ENCODE measurements around the gene DNAJC5. TPM values are rescaled to one million over a fixed set of nuclear protein-coding genes. Genes with fewer than 3 reads are reported as not detected.

Gene DNAJC5
- total RNA-seq, 2 donors from 2014 or later = 55.3 to 79.4 TPM

DNA sequence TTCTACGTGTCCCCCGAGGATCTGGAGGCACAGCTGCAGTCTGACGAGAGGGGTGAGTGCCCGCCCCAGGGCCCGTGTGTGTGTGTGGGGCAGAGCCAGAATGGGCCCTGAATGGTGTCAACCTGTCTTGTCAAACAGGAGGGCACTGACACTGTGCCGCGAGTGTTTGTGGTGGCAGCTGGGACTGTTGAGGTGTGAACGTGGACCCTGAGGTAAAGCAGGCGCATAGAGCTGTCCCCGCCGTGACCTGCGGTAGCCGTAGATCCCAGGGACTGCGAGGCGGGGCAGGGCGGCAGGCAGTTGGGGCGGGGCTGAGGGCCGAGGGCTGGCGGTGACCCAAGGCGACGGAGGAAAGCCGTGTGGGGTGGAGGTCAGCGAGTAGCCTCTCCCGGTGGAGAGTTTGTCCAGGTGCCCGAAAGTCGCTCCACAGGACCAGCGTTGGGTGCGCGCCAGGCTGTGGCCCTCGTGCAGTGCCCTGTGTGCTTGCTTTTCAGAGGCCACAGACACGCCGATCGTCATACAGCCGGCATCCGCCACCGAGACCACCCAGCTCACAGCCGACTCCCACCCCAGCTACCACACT, 36.1 kb downstream of the DNAJC5 start:
- intact Hi-C loops (cut with DNase I, micrococcal nuclease) = no loop called here
- peak in 1 of 2 donors; percentile 39 for DNase-seq
- ATAC-seq = peak; percentile 73

DNA sequence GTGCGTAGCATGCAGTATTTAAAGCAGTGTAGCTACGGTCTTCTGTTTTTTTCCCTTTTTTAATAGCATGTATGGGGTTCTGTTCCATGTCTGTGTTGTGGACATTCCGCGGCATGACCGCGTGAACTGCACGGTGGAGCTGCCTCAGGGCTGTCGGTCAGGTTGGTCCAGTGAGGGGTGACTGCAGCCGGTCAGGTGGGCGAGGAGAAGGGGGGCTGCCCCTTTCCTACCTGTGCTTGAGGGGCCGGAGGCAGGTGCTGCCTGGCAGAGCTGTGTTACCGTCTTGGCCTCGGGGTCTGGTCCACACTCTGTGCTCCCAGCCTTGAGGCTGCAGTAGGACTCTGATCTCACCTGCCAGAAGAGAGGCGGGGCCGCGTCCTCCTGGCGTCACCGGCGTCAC, 36.8 kb downstream of the DNAJC5 start:
- intact Hi-C loops (cut with DNase I, micrococcal nuclease) = no loop called here
- ATAC-seq (peak; percentile 2), DNase-seq (no peak)

DNA sequence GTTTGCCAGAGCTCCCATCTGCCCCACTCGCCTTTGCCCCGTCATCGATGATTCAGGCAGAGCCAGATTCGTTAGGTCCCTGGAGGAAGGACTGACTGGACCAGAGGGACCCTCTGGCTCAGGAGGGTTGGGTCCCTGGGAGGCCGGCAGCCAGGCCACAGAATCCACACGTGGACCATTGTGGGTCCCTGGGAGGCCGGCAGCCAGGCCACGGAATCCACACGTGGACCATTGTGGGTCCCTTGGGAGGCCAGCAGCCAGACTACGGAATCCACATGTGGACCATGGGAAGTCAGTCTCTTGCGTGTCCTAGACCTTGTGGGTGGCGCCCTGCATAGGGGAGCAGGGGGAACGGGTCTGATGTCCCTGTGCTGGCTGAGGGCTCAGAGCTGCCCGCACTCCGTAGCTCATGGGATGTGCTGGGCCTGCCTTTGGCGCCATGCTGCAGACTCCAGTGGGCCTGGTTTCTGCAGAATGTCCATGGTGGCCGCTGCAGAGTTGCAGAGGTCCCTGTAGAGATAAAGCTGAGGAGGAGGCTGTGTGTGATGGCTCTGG, 37.8 kb downstream of the DNAJC5 start:
- intact Hi-C loops (cut with DNase I, micrococcal nuclease) = no loop called here
- no peak for ATAC-seq
- DNase-seq = no peak

DNA sequence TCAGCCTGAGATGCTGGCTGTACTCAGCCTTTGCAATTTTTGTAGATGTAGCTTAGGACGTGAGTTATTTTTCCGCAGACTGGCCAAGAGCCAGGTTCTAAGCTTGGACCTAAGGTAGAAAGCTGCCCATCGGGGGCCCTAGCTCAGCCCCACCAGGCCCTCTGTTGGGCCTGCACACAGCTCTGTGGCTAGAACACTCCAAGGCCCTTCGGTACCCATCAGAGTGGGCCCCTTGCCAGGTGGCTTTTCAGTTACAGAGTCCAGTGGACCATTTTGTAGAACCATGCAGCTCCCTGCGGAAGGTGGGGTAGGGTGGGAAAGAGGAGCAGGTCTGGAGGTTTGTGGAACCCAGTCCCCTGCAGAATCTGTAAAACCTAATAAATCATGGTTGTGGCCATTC, 38.7 kb downstream of the DNAJC5 start:
- no peak for ATAC-seq
- intact Hi-C loops (cut with DNase I, micrococcal nuclease) = no loop called here

DNA sequence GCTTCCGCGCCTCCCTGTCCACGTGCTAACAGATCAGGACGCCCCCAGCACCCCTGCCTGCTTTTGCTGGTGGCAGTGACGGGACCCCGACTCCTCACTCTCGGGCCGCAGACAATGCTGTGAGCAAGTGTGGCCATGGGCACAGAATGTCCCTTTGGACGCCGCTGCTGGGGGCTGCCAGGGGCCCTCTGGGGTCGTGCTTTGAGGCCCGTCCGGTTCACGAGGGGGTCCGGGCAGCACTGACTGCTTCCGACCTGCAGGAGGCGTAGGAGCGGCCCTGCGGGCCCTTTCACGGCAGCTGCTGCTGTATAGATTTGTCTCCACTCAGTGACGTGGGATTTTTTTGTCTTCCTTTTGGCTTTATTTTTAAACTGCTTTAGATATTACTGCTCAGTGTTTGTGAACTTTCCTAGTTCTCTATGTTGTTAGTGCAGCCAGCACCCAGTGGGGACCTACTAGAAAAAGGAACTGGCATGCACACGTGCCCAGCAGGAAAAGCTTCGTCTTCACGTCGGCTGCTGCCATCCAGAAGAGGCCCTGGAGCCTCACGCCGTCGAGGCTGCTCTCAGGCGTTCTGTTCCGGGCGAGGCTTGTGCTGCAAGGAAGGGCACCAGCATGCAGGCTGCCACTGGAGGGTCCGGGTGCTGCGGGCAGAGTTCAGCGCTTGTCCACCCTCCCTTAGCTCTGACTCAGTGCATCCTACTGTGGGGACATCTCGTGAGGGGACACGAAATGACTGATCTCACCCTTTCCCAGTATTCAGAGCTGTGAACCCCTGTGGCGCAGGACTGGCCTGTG, 39.5 kb downstream of the DNAJC5 start:
- intact Hi-C loops (cut with DNase I, micrococcal nuclease) = no loop called here
- DNase-seq (no peak), ATAC-seq (no peak)

More for the DNA sequence above, 38.7 kb downstream of the DNAJC5 start:
- no peak for DNase-seq

DNA sequence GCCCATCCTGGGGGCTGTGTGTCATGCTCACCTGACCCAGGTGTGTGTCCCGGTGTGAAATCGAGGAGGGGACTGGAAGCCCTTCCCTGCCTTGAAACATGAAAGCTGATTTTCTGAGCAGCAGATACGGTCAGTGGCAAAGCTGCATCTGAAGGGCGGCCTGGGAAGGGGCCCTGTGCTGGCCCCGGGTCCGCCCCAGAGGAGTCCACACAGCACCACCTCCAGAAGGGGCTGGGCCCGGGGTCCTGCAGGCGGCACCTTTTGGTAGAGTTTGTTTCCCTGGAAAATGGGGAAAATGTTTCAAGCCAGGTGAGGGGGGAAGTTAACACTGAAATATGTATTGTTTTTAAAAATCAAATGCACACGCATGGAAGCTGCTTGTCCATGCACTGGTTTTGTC, 40.5 kb downstream of the DNAJC5 start:
- no peak for DNase-seq
- no peak for ATAC-seq
- intact Hi-C loops (cut with DNase I, micrococcal nuclease) = no loop called here

DNA sequence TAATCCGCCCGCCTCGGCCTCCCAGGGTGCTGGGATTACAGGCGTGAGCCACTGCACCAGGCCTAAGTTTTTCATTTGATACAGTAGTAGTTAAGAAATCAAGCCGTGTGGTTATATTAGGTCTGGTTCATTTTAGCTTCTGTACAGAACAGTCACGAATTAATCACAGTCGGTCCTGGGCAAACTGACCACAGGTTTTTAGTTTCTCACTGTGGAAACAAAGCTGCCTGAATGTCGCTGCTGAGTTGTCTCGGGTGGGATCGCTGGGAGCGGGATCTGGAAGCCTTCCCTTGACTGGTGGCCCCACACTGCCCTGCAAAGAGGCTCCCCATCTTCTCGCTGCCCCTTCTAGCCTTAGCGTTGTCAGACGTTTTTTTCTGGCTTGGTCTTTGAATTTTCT, 42.7 kb downstream of the DNAJC5 start:
- no peak for DNase-seq
- intact Hi-C loops (cut with DNase I, micrococcal nuclease) = no loop called here

DNA sequence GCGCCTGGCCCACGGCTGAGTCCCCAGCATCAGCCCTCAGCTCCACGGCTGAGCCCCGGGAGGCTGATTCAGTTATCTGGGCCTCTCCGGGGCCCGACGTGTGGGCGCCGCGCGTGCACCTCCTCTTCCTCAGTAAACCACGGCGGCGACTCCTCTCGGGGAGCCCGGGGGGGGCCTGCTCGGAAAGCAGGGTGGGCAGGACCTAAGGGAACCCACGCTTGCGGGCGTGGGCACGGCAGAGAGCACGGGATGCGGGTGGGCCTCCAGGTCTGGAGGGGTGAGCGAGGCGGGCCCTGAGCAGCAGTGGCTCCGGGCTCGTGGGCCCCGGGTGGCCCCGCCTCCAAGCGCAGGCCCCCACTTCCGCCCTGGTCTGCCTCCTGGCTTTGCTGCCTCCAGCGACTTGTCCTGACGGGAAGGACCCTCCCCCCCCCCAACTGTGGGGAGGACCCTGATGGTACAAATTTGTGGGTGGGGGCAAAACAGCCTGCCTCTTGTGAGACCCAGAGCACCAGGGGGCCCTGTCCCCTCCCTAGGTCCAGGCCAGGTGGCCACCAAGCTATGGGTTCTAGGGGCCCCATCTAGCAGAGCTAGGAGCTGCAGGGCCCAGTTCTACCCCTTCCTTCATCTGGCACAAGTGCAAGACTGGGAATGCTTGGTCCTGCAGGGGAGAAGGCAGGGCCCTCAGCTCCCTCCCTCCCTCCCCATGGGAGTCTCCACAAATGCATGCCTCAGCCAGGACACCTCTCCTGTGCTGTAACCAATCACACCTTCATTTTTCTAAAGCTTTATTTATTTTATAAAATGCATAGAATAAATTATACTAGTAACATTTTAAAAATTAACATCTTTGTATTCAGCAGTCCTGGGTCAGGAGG, 44.4 kb downstream of the DNAJC5 start:
- ATAC-seq = no peak
- intact Hi-C loops (cut with DNase I, micrococcal nuclease) = no loop called here
- DNase-seq = no peak

More for the DNA sequence above, 42.7 kb downstream of the DNAJC5 start:
- no peak for ATAC-seq

DNA sequence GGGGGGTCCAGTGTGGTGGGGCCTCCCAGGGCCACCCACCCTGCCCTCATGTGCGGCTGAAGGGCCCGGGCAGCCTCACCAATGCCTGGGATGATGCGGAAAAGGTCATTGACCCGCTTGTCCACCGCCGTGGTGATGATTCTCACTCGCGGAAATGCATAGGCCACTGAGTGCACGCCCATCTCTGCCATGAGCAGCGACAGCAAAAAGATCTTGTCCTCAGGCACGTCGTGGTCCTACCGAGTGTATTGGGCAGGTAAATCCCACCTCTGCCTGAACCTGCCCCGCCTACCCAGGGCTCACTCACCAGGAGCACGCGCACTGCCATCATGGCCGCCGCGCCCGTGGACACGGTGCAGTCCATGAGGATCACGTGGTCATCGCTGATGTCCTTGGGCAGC, 45.1 kb downstream of the DNAJC5 start:
- ATAC-seq (no peak), DNase-seq (no peak)

DNA sequence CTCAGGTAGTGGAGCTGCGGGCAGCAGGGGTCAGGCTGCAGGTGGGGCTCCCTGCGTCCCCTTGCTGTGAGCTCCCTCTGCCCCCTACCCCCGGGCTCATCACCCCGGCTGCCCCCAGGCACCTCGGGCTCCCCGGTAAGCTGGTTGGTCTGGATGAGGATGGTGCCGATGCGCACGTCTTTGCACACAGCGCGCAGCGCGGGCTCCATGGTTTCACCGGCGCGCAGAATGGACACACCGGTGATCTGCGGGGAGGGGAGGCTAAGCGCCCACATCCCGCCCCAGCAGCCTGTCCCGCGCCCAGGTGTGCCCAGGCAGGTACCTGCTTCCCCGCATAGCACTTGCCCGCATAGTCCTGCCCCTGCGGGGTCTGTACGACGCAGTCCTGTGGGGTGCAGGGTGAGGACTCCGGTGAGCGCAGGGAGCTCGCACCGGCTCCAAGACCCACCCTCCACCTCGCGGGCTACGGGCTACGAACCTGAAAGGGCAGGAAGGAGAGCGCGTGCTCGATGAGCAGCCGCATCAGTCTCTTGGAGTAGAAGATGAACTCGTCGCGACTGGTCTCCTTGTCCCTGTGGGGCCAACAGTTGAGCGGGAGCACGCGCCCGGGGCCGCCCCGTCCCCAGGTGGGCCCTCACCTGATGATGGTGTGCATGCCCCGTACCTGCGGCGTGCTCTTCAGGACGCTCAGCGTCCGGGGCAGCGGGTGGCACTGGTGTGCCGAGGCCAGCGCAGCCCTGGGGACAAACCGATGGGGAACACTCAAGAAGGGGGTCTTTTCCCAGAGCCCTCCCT, 45.7 kb downstream of the DNAJC5 start:
- ATAC-seq = peak; percentile 2
- DNase-seq = no peak
- intact Hi-C loops (cut with DNase I, micrococcal nuclease) = no loop called here

More for the DNA sequence above, 45.1 kb downstream of the DNAJC5 start:
- intact Hi-C loops (cut with DNase I, micrococcal nuclease) = no loop called here

DNA sequence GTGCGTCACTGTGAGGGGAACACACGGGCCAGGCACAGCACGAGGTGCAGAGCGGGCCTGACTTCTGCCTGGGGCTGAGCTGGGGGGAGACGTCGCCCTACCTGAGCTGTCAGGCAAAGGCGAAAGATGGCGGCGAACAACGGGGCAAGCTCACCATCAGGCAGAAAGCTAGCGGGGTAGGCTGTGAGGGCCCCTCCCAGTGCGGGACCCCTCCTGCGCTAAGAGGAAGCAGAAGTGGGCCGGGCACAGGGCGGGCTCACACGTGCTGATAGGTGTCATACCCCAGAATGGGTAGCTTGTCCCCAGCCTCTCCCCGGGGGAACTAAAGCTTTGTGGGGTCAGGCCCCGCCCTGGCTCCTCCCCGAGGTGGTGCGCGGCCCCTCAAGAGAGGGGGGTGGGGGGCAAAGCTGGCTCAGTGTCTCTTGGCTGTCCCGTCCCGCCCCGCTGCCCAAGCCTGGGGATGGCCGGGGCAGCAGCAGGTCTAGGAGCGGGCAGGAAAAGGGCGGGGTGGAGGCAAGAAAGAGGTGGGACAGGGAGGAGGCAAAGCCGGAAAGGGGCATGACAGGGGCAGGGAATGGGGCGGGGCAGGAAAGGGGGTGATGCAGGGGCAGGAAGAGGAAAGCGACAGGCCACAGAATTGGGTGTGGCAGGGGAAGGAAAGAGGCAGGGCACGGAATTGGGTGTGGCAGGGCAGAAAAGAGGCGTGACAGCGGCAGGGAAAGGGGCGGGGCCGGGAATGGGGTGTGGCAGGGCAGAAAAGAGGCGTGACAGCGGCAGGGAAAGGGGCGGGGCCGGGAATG, 46.6 kb downstream of the DNAJC5 start:
- ATAC-seq (peak; percentile 60), DNase-seq (peak; percentile 75 to 81)

DNA sequence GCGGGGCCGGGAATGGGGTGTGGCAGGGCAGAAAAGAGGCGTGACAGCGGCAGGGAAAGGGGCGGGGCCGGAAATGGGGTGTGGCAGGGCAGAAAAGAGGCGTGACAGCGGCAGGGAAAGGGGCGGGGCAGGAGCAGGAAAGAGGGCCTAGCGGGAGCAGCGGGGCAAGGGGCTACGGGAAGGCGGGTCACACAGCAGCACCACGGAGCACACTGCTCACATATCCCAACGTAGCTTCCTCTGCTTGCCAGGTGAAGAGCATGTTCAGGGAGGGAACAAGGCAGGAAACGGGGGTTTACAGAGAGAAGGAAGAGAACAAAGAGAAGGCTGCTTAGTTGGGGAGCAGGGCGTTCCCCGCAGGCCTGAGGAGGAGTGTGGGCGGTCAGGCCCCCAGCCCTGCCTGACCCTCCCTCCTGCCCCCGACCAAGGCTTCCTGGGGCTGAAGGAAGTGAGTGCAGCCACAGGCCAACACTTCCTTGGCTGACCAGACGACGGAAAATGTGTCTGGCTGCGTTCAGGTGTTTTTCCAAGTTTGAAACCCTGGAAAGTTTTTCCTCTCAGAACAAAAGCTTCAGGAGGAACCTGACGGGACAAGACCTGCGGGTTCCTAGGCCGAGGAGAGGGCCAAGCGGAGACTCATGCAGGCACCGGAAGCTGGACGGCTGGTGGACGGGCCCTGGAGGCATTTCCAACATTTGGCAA, 47.5 kb downstream of the DNAJC5 start:
- DNase-seq (peak in 1 of 2 donors; percentile 59), ATAC-seq (peak; percentile 20)
- intact Hi-C loops (cut with DNase I, micrococcal nuclease) = no loop called here

More for the DNA sequence above, 46.6 kb downstream of the DNAJC5 start:
- intact Hi-C loops (cut with DNase I, micrococcal nuclease) = no loop called here

DNA sequence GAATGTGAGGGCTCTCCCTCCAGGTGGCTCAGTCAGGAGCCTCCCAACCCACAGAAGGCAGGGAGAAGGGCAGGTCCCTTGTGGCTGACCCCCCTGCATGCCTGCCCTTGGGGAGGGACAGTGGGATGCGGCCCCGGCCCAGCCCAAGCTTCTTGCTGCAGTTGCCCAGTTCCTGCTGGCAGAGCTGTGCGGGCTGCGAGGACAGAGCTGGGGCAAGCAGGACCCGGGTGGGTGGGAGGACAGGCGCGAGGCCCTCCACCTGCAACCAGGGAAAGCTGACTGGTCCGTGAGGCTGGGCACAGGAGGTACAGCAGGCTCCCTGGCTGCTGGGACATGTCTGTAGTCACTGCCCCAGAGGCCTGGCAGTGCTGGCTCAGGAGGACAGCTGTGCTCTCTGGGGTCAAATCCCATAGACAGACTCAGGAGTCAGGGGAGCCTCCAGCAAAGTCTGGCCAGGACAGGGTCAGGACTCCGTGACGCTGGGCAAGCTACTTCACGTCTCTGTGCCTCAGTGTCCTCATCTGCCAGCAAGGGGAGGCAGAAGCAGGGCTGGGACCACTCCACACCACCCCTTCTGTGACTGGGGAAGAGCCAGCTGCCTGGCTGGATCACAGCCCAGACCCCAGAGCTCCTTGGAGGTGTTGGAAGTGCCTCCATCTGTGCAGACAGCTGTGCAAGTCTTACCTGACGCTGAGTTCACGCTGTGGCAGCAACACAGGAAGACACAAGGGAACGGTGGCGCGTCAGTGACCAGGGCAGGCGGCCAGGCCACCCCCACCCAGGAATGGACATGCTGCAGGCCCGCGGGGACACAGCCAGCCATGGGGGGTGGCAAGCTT, 48.3 kb downstream of the DNAJC5 start:
- intact Hi-C loops (cut with DNase I, micrococcal nuclease) = no loop called here
- DNase-seq (no peak), ATAC-seq (no peak)

DNA sequence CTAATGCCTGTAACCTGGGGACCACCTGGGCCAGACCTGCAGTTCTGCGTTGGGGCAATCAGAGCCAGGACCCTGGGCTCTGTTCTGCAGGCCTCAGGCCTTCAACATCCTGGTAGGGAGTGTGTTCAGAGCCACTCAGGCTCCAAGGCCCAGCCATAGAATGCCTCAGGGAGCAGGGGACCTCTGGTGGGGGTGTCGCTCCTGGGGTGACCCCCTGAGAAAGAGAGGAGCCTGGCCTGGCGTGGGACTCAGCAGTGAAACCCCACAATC, 48.8 kb downstream of the DNAJC5 start:
- DNase-seq (no peak), ATAC-seq (no peak)
- intact Hi-C loops (cut with DNase I, micrococcal nuclease) = no loop called here

DNA sequence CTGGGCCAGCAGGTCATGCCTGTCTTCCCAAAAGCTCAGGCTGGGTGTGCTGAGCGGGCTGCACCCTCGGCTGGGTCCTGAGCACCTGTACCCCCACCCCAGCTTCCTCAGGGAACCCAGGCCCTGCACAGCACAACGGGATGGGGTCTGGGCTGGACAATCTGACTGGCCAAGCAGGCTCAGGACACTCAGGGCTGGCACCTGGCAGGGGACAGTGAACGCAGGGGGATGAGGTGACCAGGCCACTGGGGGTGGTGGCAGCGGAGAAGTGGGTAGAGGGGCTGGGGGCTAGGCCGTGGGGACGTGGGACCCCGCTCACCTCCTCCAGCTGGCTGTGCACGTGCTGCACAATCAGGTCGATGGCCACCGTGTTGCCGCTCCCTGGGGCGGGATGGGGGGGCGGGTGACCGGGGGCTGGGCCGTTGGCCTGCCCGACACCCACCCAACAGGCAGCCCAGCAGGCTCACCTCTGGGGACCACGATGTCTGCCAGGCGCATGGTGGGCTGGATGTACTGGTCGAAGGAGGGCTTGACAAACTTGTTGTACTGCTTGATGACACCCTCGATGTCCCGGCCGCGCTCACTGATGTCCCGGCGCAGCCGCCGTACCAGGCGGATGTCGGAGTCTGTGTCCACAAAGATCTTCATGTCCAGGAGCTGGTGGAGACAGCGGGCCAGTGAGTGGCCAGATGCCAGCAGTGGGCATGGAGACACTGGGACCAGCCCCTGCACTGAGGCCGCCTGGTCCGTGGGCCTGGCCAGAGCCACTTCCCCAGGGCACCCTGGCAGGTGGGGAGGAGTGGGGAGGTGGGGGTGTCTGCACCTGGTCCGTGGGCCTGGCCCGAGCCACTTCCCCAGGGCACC, 49.4 kb downstream of the DNAJC5 start:
- intact Hi-C loops (cut with DNase I, micrococcal nuclease) = no loop called here
- DNase-seq = no peak
- no peak for ATAC-seq
